Globus pallidus (tissue), 1 donor: ENCODE measurements around the gene PRUNE1.

Experiments used
- DNase-seq: peaks from one replicate; pipeline ENCODE4 v3.0.0-alpha.2; 2015; ENCODE audit warnings: low spot score

Gene PRUNE1

GRCh38 chr1:150976879-150977694 is 31.2 kb upstream of the PRUNE1 start:
- DNase-seq: peak; percentile 89

- peak; percentile 87 for DNase-seq
These were observed 28.9 kb upstream of the PRUNE1 start for GRCh38 chr1:150979092-150980056.

DNA sequence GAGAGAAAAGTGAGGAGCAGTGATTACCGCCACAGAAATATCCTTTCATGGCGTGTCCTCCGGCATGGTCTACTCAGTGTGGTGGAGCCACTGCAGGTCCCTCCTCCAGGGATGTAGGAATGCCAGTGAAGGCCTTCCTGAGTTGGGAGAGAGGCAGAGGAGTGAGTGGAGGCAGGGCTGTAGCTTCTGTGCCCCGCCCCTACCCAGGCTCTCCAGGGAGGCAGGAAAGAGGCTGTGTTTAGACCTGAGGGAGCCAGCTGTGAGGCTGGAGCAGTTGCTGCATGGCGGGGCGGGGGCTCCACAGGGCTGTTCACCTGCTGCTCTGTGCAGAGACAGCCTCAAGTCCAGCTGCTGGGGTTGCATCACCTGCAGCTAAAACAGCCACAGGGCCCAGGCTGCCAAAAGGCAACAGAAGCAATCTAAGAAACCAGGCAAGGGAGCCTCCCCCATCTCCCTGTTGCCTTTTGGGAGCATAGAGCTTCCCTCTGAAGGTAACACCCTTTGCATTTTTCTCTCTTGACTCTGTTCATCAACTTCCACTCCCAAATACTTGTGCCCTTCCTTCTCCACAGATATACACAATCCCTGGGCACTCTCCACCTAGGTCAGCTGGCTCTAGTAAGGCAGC is 27.0 kb upstream of the PRUNE1 start:
- no peak for DNase-seq

- DNase-seq: no peak
These were observed 26.2 kb upstream of the PRUNE1 start, which contains the start of gene ANXA9 for GRCh38 chr1:150981805-150982712. ANXA9 (plus strand) TSS chr1:150982292; CDS start chr1:150983106, 814 bp downstream.

- DNase-seq: no peak
These were observed 22.9 kb upstream of the PRUNE1 start for GRCh38 chr1:150985179-150985825.

DNA sequence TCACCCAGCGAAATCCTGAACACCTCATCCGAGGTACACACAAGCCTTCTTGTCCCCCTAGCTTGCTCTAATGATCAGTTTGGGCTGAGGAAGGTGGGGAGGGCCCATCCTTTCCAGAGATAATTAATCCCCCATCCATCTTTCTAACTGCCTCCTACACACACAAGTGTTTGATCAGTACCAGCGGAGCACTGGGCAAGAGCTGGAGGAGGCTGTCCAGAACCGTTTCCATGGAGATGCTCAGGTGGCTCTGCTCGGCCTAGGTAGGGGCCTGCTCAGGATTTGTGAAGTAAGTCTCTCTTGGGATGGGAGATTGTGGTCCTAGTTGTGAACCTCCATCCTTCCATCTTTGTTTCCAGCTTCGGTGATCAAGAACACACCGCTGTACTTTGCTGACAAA is 20.3 kb upstream of the PRUNE1 start:
- DNase-seq: no peak

GRCh38 chr1:150992626-150993025 is 15.6 kb upstream of the PRUNE1 start:
- no peak for DNase-seq

- no peak for DNase-seq
These were observed 14.0 kb upstream of the PRUNE1 start for GRCh38 chr1:150994248-150994647.

GRCh38 chr1:150995460-150995859 is 12.8 kb upstream of the PRUNE1 start:
- DNase-seq: no peak

DNA sequence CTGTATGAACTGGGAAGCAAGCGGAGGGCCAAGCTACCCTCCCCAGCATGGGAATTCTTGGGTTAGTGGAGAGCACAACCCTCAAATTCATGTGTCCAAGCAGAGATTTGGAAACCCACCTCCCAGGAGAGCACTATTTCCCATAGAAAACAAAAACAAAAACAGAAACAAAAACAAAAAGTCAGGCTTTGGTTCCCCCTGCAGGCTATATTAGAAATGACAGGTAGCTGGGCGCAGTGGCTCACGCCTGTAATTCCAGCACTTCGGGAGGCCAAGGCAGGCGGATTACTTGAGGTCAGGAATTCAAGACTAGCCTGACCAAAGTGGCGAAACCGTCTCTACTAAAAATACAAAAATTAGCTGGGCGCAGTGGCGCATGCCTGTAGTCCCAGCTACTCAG is 12.4 kb upstream of the PRUNE1 start:
- DNase-seq: peak; percentile 49

GRCh38 chr1:150997126-150997872 is 10.9 kb upstream of the PRUNE1 start:
- no peak for DNase-seq

DNA sequence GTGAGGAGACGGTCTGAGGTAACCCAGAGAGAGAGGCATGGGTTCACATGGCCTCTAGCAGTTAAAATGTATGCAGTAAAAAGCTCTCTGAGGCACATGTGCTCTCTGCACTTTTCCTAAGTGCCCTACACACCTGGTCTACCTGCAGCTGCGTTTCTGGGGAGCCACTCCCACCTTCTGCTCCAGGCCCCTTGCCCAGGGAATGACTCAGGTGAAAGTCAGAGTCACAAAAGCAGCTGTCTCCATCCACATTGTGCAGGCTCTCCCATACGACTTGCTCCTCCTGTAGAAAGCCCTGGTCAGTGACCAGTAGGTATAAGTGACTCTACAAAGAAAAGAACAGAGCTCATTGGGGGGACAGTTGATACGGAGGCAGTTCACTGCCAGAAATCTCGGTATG is 10.3 kb upstream of the PRUNE1 start:
- DNase-seq: no peak

DNA sequence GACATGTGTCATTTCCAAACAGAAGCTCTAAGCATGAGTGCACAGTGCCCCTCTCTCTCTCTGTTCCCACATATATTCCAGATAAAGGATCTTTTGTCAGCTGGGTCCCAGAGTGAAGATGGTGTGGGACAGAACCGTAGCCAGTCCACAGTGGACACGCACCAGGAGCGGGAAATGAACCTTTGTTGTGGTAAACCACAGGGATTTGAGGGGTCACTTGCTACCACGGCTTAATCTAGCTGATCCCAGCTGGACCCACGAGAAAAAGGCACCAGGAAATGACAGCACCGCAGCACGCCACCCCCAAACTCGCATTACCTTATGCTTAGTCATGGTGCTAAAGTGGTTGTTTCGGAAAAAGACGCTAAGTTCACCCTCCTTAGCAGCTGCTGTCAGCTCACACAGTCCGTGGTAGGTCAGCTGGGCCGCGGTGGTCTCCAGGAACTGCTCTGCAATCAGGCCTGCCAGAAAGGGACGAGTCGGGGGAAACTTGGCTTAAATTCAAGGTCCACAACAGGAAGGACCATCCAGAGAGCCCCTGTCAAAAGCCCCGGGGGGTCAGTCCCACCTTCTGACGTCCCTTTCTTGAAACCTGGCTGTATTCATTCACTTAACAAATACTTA is 9.1 kb upstream of the PRUNE1 start:
- DNase-seq: peak; percentile 82

- DNase-seq: no peak
These were observed 8.3 kb upstream of the PRUNE1 start for GRCh38 chr1:150999926-151000325.

DNA sequence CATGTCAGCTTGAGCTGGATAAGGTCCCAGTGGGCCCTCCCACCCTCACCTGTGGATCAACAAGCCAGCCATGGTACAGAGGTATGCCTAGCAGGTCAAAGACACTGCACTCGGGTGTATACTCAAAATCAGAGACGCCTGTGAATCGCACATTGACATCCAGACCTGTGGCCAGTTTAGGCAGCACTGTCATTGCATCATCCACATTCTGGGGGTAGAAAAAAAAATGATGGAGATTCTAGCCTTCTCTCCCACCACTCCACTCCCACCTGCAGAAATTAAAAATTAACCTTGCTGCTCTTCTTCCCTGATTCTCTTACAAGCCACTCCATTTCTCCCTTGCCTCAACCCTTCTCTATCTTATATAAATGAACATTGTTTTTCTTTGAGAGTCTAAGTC is 7.8 kb upstream of the PRUNE1 start:
- DNase-seq: no peak

GRCh38 chr1:151001602-151002001 is 6.6 kb upstream of the PRUNE1 start:
- no peak for DNase-seq

GRCh38 chr1:151002051-151002450 is 6.2 kb upstream of the PRUNE1 start:
- DNase-seq: no peak

DNA sequence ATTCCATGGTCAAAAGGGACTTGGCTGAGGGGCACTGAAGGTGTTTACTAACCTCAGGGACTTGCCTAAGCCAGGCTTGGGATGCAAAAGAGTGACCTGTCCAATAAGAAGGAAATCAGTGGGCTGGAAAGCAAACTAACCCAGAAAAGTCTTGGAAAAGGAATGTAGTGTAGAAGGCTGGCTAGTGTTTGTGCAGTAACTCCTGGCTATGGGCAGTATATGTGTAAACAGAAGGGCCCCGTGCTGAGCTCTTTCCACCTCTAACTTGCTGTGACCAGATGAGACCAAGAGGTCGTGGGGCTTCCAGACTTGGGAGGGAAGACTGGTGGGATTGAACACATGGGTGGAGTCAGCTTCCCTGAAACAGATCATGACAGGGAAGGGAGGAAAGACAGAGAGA is 5.6 kb upstream of the PRUNE1 start:
- no peak for DNase-seq

DNA sequence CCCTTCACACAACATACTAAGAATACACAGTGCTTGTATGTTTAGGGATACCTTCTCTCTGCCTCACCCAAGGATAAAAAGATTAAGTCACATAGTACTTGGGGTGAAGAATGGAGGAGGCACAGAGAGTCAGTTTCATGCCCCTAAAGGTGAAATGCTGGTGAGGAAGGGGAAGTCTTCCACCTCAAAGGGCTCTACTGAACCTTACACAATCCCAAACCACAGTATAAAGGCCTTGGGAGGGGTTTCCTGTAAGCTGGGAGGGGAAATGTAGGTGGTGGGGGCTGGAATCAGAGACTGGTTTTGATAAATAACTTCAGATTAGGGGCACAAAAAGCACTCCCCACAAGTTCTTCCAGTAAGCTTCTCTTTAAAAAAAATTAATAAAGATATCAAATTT is 5.1 kb upstream of the PRUNE1 start:
- DNase-seq: no peak
